Measurements from ENCODE around the gene SUPT20H. TPM values are rescaled to one million over a fixed set of nuclear protein-coding genes. Genes with fewer than 3 reads are reported as not detected.

The SUPT20H gene
- total and polyA plus RNA-seq, 2 of the 13 experiments (the other 11 are each of a cell fraction or from before 2014, with no cell fraction given): 35.0 to 63.6 TPM

GRCh38 chr13:37027639-37028038 lies 31.8 kb downstream of the SUPT20H start:
- H3K4me3 ChIP-seq (replicated peaks in 1 of 3; ENCODE audit: insufficient read depth in 1 of 3, low read depth in 2 of 3, low read length in 3 of 3): no peak overlapping the region
- CTCF ChIA-PET (ENCODE audit: low intra/inter-chr PET ratio, low total read pairs): no interaction called here
- no TSS peak for BruUV-seq (replicated peaks)
- no peak for ATAC-seq
- TF ChIP-seq CCDC6 (CRISPR knock-in tag; IDR thresholded peaks at IDR 0.05) (no peak), HNRNPUL1 (IDR thresholded peaks at IDR 0.05; ENCODE audit: low read depth, low read length) (no peak), MZF1 (CRISPR knock-in tag; IDR thresholded peaks at IDR 0.05; ENCODE audit: borderline replicate concordance) (no peak), HMG20A (CRISPR knock-in tag; IDR thresholded peaks at IDR 0.05; ENCODE audit: borderline replicate concordance) (no peak), ZBTB42 (CRISPR knock-in tag; IDR thresholded peaks at IDR 0.05) (no peak), SUZ12 (IDR thresholded peaks at IDR 0.05; ENCODE audit: low read depth, low read length) (no peak), ZNF556 (CRISPR knock-in tag; IDR thresholded peaks at IDR 0.05; ENCODE audit: borderline replicate concordance) (no peak), TEAD2 (CRISPR knock-in tag; IDR thresholded peaks at IDR 0.05) (no peak)
- no peak overlapping the region for H3K4me2 ChIP-seq (ENCODE audit: low read depth, low read length)
- no peak overlapping the region for H3K9ac ChIP-seq (ENCODE audit: insufficient read depth, low read depth, low read length)
- in situ Hi-C loops (cut with HindIII; ENCODE audit: extremely low pct_ligation_motif_present, low pct_unique_long_range_greater_than_20kb): no loop called here
- H4K20me1 ChIP-seq (ENCODE audit: insufficient read depth, low read length): no peaks in the 10 kb centered on the region
- DNase-seq (ENCODE audit: low spot score): no peak
- peaks cover 13 to 57% of the 10 kb centered on the region in 2 experiments for H3K36me3 ChIP-seq (replicated peaks in 1 of 2; ENCODE audit: control insufficient read depth in 1 of 2, insufficient read depth in 2 of 2, low read length in 2 of 2)
- whole genome bisulfite sequencing (ENCODE audit: low lambda C conversion rate): 98% methylated on average over 2 of the region's 2 CpGs
- H3K27me3 ChIP-seq (ENCODE audit: control insufficient read depth in 1 of 2, insufficient read depth in 2 of 2, low read length in 2 of 2): no peaks in the 10 kb centered on the region
- no peak overlapping the region for H2AFZ ChIP-seq (ENCODE audit: low read length)
- no peaks in the 10 kb centered on the region for H3K4me1 ChIP-seq (ENCODE audit: insufficient read depth, low read length)
- H3K27ac ChIP-seq (ENCODE audit: extremely low read length, insufficient read depth, low read length): no peak overlapping the region
- FAIRE-seq: no peak
- H3K79me2 ChIP-seq (ENCODE audit: insufficient read depth, low read length): no peaks in the 10 kb centered on the region
- intact Hi-C loops (cut with micrococcal nuclease; ENCODE audit: unreplicated experiment): no loop called here
- H3K9me3 ChIP-seq (ENCODE audit: low read length): no peaks in the 10 kb centered on the region
- POLR2A ChIA-PET: no interaction called here

GRCh38 chr13:37026771-37027170 lies 32.7 kb downstream of the SUPT20H start:
- H3K9ac ChIP-seq (ENCODE audit: insufficient read depth, low read depth, low read length): no peak overlapping the region
- WGBS (ENCODE audit: low lambda C conversion rate): 96% methylated on average over 1 of the region's 1 CpG
- H2AFZ ChIP-seq (ENCODE audit: low read length): no peak overlapping the region
- DNase-seq (ENCODE audit: low spot score) (no peak), FAIRE-seq (no peak), ATAC-seq (no peak)
- in situ Hi-C loops (cut with HindIII; ENCODE audit: extremely low pct_ligation_motif_present, low pct_unique_long_range_greater_than_20kb) (no loop called here), intact Hi-C loops (cut with micrococcal nuclease; ENCODE audit: unreplicated experiment) (no loop called here)
- no peaks in the 10 kb centered on the region for H3K4me1 ChIP-seq (ENCODE audit: insufficient read depth, low read length)
- peaks cover 10 to 57% of the 10 kb centered on the region in 2 experiments for H3K36me3 ChIP-seq (replicated peaks in 1 of 2; ENCODE audit: control insufficient read depth in 1 of 2, insufficient read depth in 2 of 2, low read length in 2 of 2)
- H3K9me3 ChIP-seq (ENCODE audit: low read length): no peaks in the 10 kb centered on the region
- no peaks in the 10 kb centered on the region for H3K27me3 ChIP-seq (ENCODE audit: control insufficient read depth in 1 of 2, insufficient read depth in 2 of 2, low read length in 2 of 2)
- no peak overlapping the region for H3K4me2 ChIP-seq (ENCODE audit: low read depth, low read length)
- POLR2A ChIA-PET: no interaction called here
- no peak overlapping the region for H3K4me3 ChIP-seq (replicated peaks in 1 of 3; ENCODE audit: insufficient read depth in 1 of 3, low read depth in 2 of 3, low read length in 3 of 3)
- H4K20me1 ChIP-seq (ENCODE audit: insufficient read depth, low read length): no peaks in the 10 kb centered on the region
- H3K79me2 ChIP-seq (ENCODE audit: insufficient read depth, low read length): no peaks in the 10 kb centered on the region
- H3K27ac ChIP-seq (ENCODE audit: extremely low read length, insufficient read depth, low read length): no peak overlapping the region
- CTCF ChIA-PET (ENCODE audit: low intra/inter-chr PET ratio, low total read pairs): no interaction called here
- BruUV-seq (replicated peaks): no TSS peak
- TF ChIP-seq CTCF (CRISPR knock-in tag; IDR thresholded peaks at IDR 0.05) (no peak), ZNF232 (CRISPR knock-in tag; IDR thresholded peaks at IDR 0.05; ENCODE audit: borderline replicate concordance) (no peak), ZSCAN9 (CRISPR knock-in tag; IDR thresholded peaks at IDR 0.05; ENCODE audit: borderline replicate concordance) (no peak), PAX8 (CRISPR knock-in tag; IDR thresholded peaks at IDR 0.05; ENCODE audit: borderline replicate concordance) (no peak), ZNF34 (CRISPR knock-in tag; IDR thresholded peaks at IDR 0.05; ENCODE audit: borderline replicate concordance) (no peak), HINFP (CRISPR knock-in tag; IDR thresholded peaks at IDR 0.05; ENCODE audit: low read depth) (no peak), ZBTB8A (CRISPR knock-in tag; IDR thresholded peaks at IDR 0.05; ENCODE audit: borderline replicate concordance, low read depth) (no peak), ZNF383 (CRISPR knock-in tag; IDR thresholded peaks at IDR 0.05; ENCODE audit: borderline replicate concordance) (no peak), MIXL1 (CRISPR knock-in tag; IDR thresholded peaks at IDR 0.05) (no peak), ZNF496 (CRISPR knock-in tag; IDR thresholded peaks at IDR 0.05; ENCODE audit: insufficient replicate concordance) (no peak), KLF6 (CRISPR knock-in tag; IDR thresholded peaks at IDR 0.05) (no peak)
